Limb (tissue), 2 donors: ENCODE measurements around the gene PLEK.
A peak's percentile ranks its signal among the peaks of the same experiment; 100 is the strongest.
"Not testable (repeated sequence)": the region's sequence is repeated elsewhere in the genome, so short reads cannot be mapped to it uniquely, and the experiment has no call there.

Experiments
- DNase-seq, 2 donors: peaks; one replicate each; pipeline ENCODE4 v3.0.0-alpha.2; 2016; ENCODE audit errors: extremely low spot score in 2 of 2

The PLEK gene

GRCh38 chr2:68441179-68441993 is 76.3 kb downstream of the PLEK start:
- DNase-seq = peak; percentile 82 to 89

DNA sequence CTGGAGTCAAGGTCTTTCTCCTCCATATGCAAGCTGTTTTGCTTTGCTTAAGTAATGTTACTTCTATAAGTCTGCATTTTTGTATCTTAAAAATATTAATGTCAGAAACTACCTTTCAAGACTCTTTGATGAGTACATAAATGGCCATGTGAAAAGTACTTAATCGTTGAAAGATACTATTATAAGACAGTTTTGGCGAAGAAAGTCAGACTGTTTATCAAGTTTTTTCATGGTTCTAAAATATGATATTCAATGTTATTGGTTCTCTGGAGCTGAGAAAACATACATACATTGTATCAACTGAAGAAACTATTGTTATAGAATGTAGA is 76.9 kb downstream of the PLEK start:
- DNase-seq = no peak

DNA sequence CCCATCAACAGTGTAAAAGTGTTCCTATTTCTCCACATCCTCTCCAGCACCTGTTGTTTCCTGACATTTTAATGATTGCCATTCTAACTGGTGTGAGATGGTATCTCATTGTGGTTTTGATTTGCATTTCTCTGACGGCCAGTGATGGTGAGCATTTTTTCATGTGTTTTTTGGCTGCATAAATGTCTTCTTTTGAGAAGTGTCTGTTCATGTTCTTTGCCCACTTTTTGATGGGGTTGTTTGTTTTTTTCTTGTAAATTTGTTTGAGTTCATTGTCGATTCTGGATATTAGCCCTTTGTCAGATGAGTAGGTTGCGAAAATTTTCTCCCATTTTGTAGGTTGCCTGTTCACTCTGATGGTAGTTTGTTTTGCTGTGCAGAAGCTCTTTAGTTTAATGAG is 81.3 kb downstream of the PLEK start:
- DNase-seq = not testable (repeated sequence)
